ENCODE measurements around the gene CPEB3. TPM values are rescaled to one million over a fixed set of nuclear protein-coding genes. Genes with fewer than 3 reads are reported as not detected.

CPEB3 gene
- total and polyA plus RNA-seq, 9 donors: 2.3 to 6.6 (median 5.6) TPM

DNA sequence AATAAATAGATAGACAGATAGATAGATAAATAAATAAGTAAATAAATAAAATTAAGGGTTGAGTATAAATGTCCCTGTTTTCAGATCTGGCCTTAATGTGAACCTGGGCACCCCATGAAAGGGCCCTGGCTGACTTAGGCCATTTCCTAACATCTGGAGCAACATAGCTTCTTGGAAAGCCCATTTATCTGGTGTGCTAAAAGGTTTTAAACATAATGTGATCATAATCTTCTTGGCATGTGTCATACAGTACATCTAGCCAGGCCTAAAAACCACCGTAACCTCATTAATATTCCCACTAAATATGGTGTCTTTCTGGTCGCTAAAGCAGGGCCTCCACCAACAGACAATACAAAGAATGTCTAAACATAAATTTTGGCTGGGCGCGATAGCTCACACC is 224.5 kb downstream of the CPEB3 start:
- WGBS, 3 donors: 94 to 96% (median 96%) methylated on average over 4 of the region's 4 CpGs
- Histone ChIP-seq H3K27ac (no peak overlapping the region), H3K36me3 (no peaks in the 10 kb centered on the region), H3K9me3 (no peaks in the 10 kb centered on the region), H3K4me3 (no peak overlapping the region), H3K4me1 (ENCODE audit: insufficient read depth) (peaks cover 1% of the 10 kb centered on the region), H3K27me3 (no peaks in the 10 kb centered on the region)
- intact Hi-C loops (cut with DNase I): no loop called here
- no peak for TF ChIP-seq EP300 (IDR thresholded peaks at IDR 0.05)
- no peak for TF ChIP-seq POLR2A (IDR thresholded peaks at IDR 0.05)
- TF ChIP-seq, protein P1, sequence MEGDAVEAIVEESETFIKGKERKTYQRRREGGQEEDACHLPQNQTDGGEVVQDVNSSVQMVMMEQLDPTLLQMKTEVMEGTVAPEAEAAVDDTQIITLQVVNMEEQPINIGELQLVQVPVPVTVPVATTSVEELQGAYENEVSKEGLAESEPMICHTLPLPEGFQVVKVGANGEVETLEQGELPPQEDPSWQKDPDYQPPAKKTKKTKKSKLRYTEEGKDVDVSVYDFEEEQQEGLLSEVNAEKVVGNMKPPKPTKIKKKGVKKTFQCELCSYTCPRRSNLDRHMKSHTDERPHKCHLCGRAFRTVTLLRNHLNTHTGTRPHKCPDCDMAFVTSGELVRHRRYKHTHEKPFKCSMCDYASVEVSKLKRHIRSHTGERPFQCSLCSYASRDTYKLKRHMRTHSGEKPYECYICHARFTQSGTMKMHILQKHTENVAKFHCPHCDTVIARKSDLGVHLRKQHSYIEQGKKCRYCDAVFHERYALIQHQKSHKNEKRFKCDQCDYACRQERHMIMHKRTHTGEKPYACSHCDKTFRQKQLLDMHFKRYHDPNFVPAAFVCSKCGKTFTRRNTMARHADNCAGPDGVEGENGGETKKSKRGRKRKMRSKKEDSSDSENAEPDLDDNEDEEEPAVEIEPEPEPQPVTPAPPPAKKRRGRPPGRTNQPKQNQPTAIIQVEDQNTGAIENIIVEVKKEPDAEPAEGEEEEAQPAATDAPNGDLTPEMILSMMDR (IDR thresholded peaks at IDR 0.05): no peak
- DNase-seq: no peak

DNA sequence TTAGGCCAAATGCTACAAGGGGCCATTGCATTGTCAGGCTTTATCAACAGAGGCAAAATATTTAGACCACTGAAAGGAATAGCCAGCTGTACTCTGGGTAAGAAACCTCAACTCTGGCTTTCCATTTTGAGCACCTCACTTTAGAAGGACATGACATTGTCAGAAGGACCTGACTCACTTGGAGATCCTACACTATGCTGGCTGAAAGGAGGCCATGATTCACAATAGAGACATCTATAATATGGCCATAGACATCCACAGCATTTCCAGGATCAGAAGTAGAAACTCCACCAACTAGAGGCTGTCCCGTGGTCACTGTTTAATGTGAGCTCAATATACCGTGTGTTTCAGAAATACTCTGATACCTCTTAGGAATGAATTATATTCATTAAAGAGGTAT is 226.4 kb downstream of the CPEB3 start:
- H3K9me3 ChIP-seq: no peaks in the 10 kb centered on the region
- 79 to 85% (median 83%) methylated on average over 2 of the region's 2 CpGs for WGBS, 3 donors
- H3K4me3 ChIP-seq: no peak overlapping the region
- H3K36me3 ChIP-seq: no peaks in the 10 kb centered on the region
- no peaks in the 10 kb centered on the region for H3K4me1 ChIP-seq (ENCODE audit: insufficient read depth)
- no peak for DNase-seq
- TF ChIP-seq EP300 (IDR thresholded peaks at IDR 0.05) (no peak), POLR2A (IDR thresholded peaks at IDR 0.05) (no peak)
- TF ChIP-seq, protein P1 (IDR thresholded peaks at IDR 0.05): no peak
- H3K27ac ChIP-seq: no peak overlapping the region
- intact Hi-C loops (cut with DNase I): no loop called here
- H3K27me3 ChIP-seq: no peaks in the 10 kb centered on the region

DNA sequence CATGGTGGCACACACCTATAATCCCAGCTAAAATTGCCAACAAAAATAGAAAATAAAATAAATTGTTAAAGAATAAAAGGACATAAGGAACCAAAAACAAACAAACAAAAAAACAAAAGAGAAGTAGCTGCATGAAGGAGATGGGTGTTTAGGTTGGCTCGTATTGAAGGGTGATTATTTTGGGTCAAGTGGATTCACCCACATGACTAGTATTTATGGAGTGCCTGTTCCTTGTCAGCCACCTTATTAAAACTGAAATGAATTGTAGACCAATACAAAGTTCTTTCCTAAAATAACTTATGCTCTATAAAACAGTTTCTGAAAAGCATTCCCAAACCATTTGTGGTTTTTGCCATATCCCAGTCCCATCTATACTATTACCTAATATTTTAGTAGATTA is 228.6 kb downstream of the CPEB3 start:
- Histone ChIP-seq H3K27ac (no peak overlapping the region), H3K4me1 (ENCODE audit: insufficient read depth) (no peaks in the 10 kb centered on the region), H3K36me3 (no peaks in the 10 kb centered on the region), H3K9me3 (no peaks in the 10 kb centered on the region), H3K4me3 (no peak overlapping the region), H3K27me3 (no peaks in the 10 kb centered on the region)
- DNase-seq: no peak
- TF ChIP-seq EP300 (IDR thresholded peaks at IDR 0.05): no peak
- no peak for TF ChIP-seq POLR2A (IDR thresholded peaks at IDR 0.05)
- TF ChIP-seq, protein P1 (IDR thresholded peaks at IDR 0.05): no peak
- 82 to 89% (median 88%) methylated on average over 1 of the region's 1 CpG for WGBS, 3 donors
- intact Hi-C loops (cut with DNase I): no loop called here

DNA sequence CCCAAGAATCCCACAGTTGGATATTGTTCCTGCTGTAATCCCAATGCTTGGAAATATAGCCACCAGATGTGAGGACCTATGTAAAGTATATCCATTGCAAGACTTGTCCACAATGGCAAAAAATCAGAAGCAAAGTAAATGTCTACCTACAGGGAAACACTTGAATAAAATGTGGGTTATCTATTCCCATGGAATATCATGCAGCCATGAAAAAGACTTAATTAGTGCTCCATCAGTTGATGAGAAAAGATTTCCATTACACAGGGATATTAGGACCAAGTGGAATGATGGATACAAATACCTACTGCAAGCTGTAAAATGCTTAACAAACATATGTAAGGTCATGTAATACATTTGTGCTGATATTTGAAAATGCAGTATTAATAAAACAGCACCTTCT is 236.1 kb downstream of the CPEB3 start:
- no peaks in the 10 kb centered on the region for H3K9me3 ChIP-seq
- TF ChIP-seq EP300 (IDR thresholded peaks at IDR 0.05) (no peak), POLR2A (IDR thresholded peaks at IDR 0.05) (no peak)
- TF ChIP-seq, protein P1 (IDR thresholded peaks at IDR 0.05): no peak
- H3K4me3 ChIP-seq: no peak overlapping the region
- no peak for DNase-seq
- no peaks in the 10 kb centered on the region for H3K4me1 ChIP-seq (ENCODE audit: insufficient read depth)
- no peaks in the 10 kb centered on the region for H3K27me3 ChIP-seq
- intact Hi-C loops (cut with DNase I): no loop called here
- H3K36me3 ChIP-seq: no peaks in the 10 kb centered on the region
- no peak overlapping the region for H3K27ac ChIP-seq

DNA sequence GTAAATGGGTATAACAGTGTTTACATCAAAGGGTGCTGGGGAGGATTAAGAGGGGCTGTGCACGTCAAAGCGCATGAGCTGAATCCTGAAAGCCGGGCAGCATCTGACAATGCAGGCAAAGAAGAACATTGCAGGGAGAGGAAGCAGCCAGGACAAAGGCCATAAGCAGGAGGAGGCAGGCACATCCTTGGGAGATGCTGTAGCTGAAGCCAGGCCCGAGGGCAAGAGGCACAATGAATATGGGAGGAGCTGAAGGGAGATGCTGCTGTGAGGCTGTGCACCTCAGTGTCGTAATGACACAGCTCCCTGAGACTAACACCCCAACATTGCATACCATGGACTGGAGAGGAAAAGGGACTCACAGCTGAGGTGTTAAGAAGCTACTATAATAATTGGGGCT is 238.1 kb downstream of the CPEB3 start:
- no peak overlapping the region for H3K4me3 ChIP-seq
- WGBS, 3 donors: 80 to 83% (median 81%) methylated on average over 5 of the region's 5 CpGs
- no peaks in the 10 kb centered on the region for H3K4me1 ChIP-seq (ENCODE audit: insufficient read depth)
- H3K27ac ChIP-seq: no peak overlapping the region
- no peak for DNase-seq
- intact Hi-C loops (cut with DNase I): no loop called here
- TF ChIP-seq, protein P1 (IDR thresholded peaks at IDR 0.05): no peak
- no peak for TF ChIP-seq EP300 (IDR thresholded peaks at IDR 0.05)
- no peak for TF ChIP-seq POLR2A (IDR thresholded peaks at IDR 0.05)
- no peaks in the 10 kb centered on the region for H3K27me3 ChIP-seq
- no peaks in the 10 kb centered on the region for H3K36me3 ChIP-seq
- no peaks in the 10 kb centered on the region for H3K9me3 ChIP-seq

Data from ovary (tissue), 9 donors.